H9 (cell line): ENCODE data around the gene CDC16. TPM values are rescaled to one million over a fixed set of nuclear protein-coding genes. Genes with fewer than 3 reads are reported as not detected.

Experiments used
- DNase-seq: peaks from one replicate; pipeline ENCODE4 v3.0.0-alpha.2; 2017
- H2AFZ ChIP-seq: one replicate; pipeline ENCODE4 v1.6.1; 2013; ENCODE audit warnings: mild to moderate bottlenecking, low read length, control low read depth, moderate library complexity
- H2AK5ac ChIP-seq: 2 replicates; pipeline ENCODE4 v1.6.1; 2013; ENCODE audit warnings: low read length, control low read depth, mixed read lengths; ENCODE audit not compliant: insufficient read length
- H2BK120ac ChIP-seq: one replicate; pipeline ENCODE4 v1.6.1; 2013; ENCODE audit warnings: low read depth, mild to moderate bottlenecking, low read length, control low read depth, inconsistent platforms; ENCODE audit not compliant: poor library complexity, severe bottlenecking
- H2BK12ac ChIP-seq: 2 replicates; pipeline ENCODE4 v1.6.1; 2013; ENCODE audit warnings: low read length, control low read depth, mixed read lengths, low read depth; ENCODE audit not compliant: insufficient read length
- H2BK15ac ChIP-seq: 2 replicates; pipeline ENCODE4 v1.6.1; 2013; ENCODE audit warnings: low read depth, low read length, control low read depth
- H2BK20ac ChIP-seq: one replicate; pipeline ENCODE4 v1.6.1; 2013; ENCODE audit warnings: low read depth, mild to moderate bottlenecking, low read length, control low read depth, inconsistent platforms; ENCODE audit not compliant: poor library complexity, severe bottlenecking
- H2BK5ac ChIP-seq: 2 replicates; pipeline ENCODE4 v1.6.1; 2013; ENCODE audit warnings: low read length, control low read depth, mixed read lengths; ENCODE audit not compliant: insufficient read length
- H3K14ac ChIP-seq: 2 replicates; pipeline ENCODE4 v1.6.1; 2013; ENCODE audit warnings: low read length, control low read depth; ENCODE audit not compliant: insufficient read depth
- H3K18ac ChIP-seq: 2 replicates; pipeline ENCODE4 v1.6.1; 2013; ENCODE audit warnings: low read depth, mild to moderate bottlenecking, mixed read lengths, low read length, control low read depth; ENCODE audit not compliant: insufficient read length
- H3K23ac ChIP-seq: 2 replicates; pipeline ENCODE4 v1.6.1; 2013; ENCODE audit warnings: low read length, control low read depth, mixed read lengths, low read depth; ENCODE audit not compliant: insufficient read length
- H3K23me2 ChIP-seq: 2 replicates; pipeline ENCODE4 v1.6.1; 2013; ENCODE audit warnings: low read depth, mild to moderate bottlenecking, mixed read lengths, low read length, control low read depth; ENCODE audit not compliant: insufficient read length, poor library complexity, severe bottlenecking
- H3K27ac ChIP-seq: 2 replicates; pipeline ENCODE4 v1.5.1; 2013; ENCODE audit warnings: low read length, control low read depth, mixed read lengths, low read depth; ENCODE audit not compliant: insufficient read length
- H3K27me3 ChIP-seq: 2 replicates; pipeline ENCODE4 v1.6.1; 2013; ENCODE audit warnings: low read length, control low read depth, inconsistent platforms; ENCODE audit not compliant: insufficient read depth
- H3K4ac ChIP-seq: 2 replicates; pipeline ENCODE4 v1.6.1; 2013; ENCODE audit warnings: low read depth, mild to moderate bottlenecking, control low read depth, inconsistent platforms, low read length, moderate library complexity
- H3K4me1 ChIP-seq: 2 replicates; pipeline ENCODE4 v1.6.1; 2013; ENCODE audit warnings: low read length, control low read depth, inconsistent platforms; ENCODE audit not compliant: insufficient read depth
- H3K4me2 ChIP-seq: 2 replicates; pipeline ENCODE4 v1.6.1; 2013; ENCODE audit warnings: low read length, control low read depth, mixed read lengths; ENCODE audit not compliant: insufficient read length, insufficient read depth
- H3K56ac ChIP-seq: 2 replicates; pipeline ENCODE4 v1.6.1; 2013; ENCODE audit warnings: low read depth, mild to moderate bottlenecking, mixed read lengths, low read length, control low read depth; ENCODE audit not compliant: insufficient read length
- H3K79me1 ChIP-seq: 2 replicates; pipeline ENCODE4 v1.6.1; 2013; ENCODE audit warnings: low read depth, mild to moderate bottlenecking, moderate library complexity, low read length, control low read depth, inconsistent platforms; ENCODE audit not compliant: insufficient read depth, poor library complexity, severe bottlenecking
- H3K79me2 ChIP-seq: 2 replicates; pipeline ENCODE4 v1.6.1; 2013; ENCODE audit warnings: low read length, control low read depth, inconsistent platforms; ENCODE audit not compliant: insufficient read depth
- H3K9ac ChIP-seq: 2 replicates; pipeline ENCODE4 v1.6.1; 2013; ENCODE audit warnings: low read length, control low read depth, mixed read lengths; ENCODE audit not compliant: insufficient read length; ENCODE audit errors: extremely low read depth
- H3K9me3 ChIP-seq: one replicate; pipeline ENCODE4 v1.6.1; 2013; ENCODE audit warnings: low read depth, low read length, inconsistent platforms; ENCODE audit not compliant: control insufficient read depth
- H3T11ph ChIP-seq: one replicate; pipeline ENCODE4 v1.6.1; 2013; ENCODE audit warnings: mild to moderate bottlenecking, low read length, control low read depth, inconsistent platforms
- H4K20me1 ChIP-seq: one replicate; pipeline ENCODE4 v1.6.1; 2013; ENCODE audit not compliant: control insufficient read depth, insufficient read length, insufficient read depth
- H4K5ac ChIP-seq: 2 replicates; pipeline ENCODE4 v1.6.1; 2013; ENCODE audit warnings: low read depth, mild to moderate bottlenecking, mixed read lengths, low read length, control low read depth; ENCODE audit not compliant: insufficient read length
- H4K8ac ChIP-seq: replicated peaks from 2 replicates; pipeline ENCODE4 v1.6.1; 2013; ENCODE audit warnings: low read length, control low read depth, mixed read lengths, low read depth; ENCODE audit not compliant: insufficient read length
- H4K91ac ChIP-seq: 2 replicates; pipeline ENCODE4 v1.6.1; 2013; ENCODE audit warnings: low read depth, mild to moderate bottlenecking, moderate library complexity, mixed read lengths, low read length, control low read depth; ENCODE audit not compliant: insufficient read length
- H3K27ac Mint-ChIP-seq, 3 experiments: 2 replicates in 2 of 3; 3 replicates in 1 of 3; pipeline ENCODE4 v1.8.0; 2020 to 2021; ENCODE audit warnings: mixed read lengths in 3 of 3, mild to moderate bottlenecking in 1 of 3, moderate library complexity in 1 of 3
- H3K27me3 Mint-ChIP-seq: 2 replicates; pipeline ENCODE4 v1.8.0; 2021; ENCODE audit warnings: low read depth, mild to moderate bottlenecking, moderate library complexity, mixed read lengths
- H3K36me3 Mint-ChIP-seq, 3 experiments: 2 replicates in 2 of 3; 3 replicates in 1 of 3; pipeline ENCODE4 v1.8.0; 2020 to 2021; ENCODE audit warnings: low read depth in 3 of 3, mixed read lengths in 3 of 3; ENCODE audit not compliant: insufficient read depth in 1 of 3
- H3K4me1 Mint-ChIP-seq, 2 experiments: 2 replicates each; pipeline ENCODE4 v1.8.0; 2020; ENCODE audit warnings: mixed read lengths in 2 of 2
- H3K4me3 Mint-ChIP-seq, 2 experiments: 2 replicates in 1 of 2; 3 replicates in 1 of 2; pipeline ENCODE4 v1.8.0; 2020 to 2021; ENCODE audit warnings: mild to moderate bottlenecking in 2 of 2, mixed read lengths in 2 of 2, moderate library complexity in 1 of 2
- H3K9me3 Mint-ChIP-seq, 2 experiments: 2 replicates in 1 of 2; 3 replicates in 1 of 2; pipeline ENCODE4 v1.8.0; 2020; ENCODE audit warnings: mild to moderate bottlenecking in 2 of 2, mixed read lengths in 2 of 2, moderate library complexity in 1 of 2
- CTCF ChIP-seq: fragments of 200-600 bp; sonication (generic); conservative IDR thresholded peaks from 3 replicates; pipeline ENCODE4 v1.8.0; 2021; ENCODE audit warnings: antibody characterized with exemption, mild to moderate bottlenecking
- WGBS: extraction: QIAGEN DNeasy Blood & Tissue Kit; methylation state at CpG from one replicate; pipeline ENCODE4 v1.1.7; 2013; ENCODE audit warnings: missing lambda C conversion rate, low lambda C conversion rate, mixed read lengths; ENCODE audit not compliant: insufficient read length; ENCODE audit errors: extremely low coverage; 5-methylcytosine and 5-hydroxymethylcytosine counted together
- total RNA-seq: library from RNA; stranded (reverse); gene quantifications from 2 replicates; pipeline ENCODE4 v1.2.1, GENCODE V29; 2021

CDC16 gene
- total RNA-seq, 1 experiment from 2014 or later = 91.9 TPM

GRCh38 chr13:114261328-114261965 is 26.8 kb downstream of the CDC16 start:
- Histone ChIP-seq H3K27me3 (no peaks in the 10 kb centered on the region), H4K8ac (no peak overlapping the region), H3K4ac (no peak overlapping the region), H3K4me2 (no peak overlapping the region), H3K18ac (no peak overlapping the region), H4K5ac (no peak overlapping the region), H4K91ac (no peak overlapping the region), H2BK5ac (no peak overlapping the region), H3K14ac (no peak overlapping the region), H4K20me1 (no peaks in the 10 kb centered on the region), H3K27ac (no peak overlapping the region), H3K23ac (no peak overlapping the region), H2AK5ac (no peak overlapping the region), H2BK20ac (no peak overlapping the region), H2AFZ (no peak overlapping the region), H2BK120ac (no peak overlapping the region), H3K23me2 (no peaks in the 10 kb centered on the region), H3K9me3 (no peaks in the 10 kb centered on the region), H3K79me2 (no peaks in the 10 kb centered on the region), H3K79me1 (no peaks in the 10 kb centered on the region), H2BK12ac (no peak overlapping the region), H2BK15ac (no peak overlapping the region), H3K9ac (no peak overlapping the region), H3K4me1 (no peaks in the 10 kb centered on the region), H3T11ph (no peak overlapping the region), H3K56ac (no peak overlapping the region)
- no CpG with 5 or more reads among the region's 3 CpGs for WGBS
- DNase-seq = no peak
- Mint-ChIP-seq H3K36me3 (peaks cover 47 to 88% (median 83%) of the 10 kb centered on the region in 3 experiments; a peak in 6 of 7 replicates), H3K4me1 (peaks cover 9 to 12% of the 10 kb centered on the region in 2 experiments), H3K27me3 (no peaks in the 10 kb centered on the region; the same call in 1 of the 2 replicates), H3K4me3 (no peak overlapping the region), H3K9me3 (no peaks in the 10 kb centered on the region), H3K27ac (peak overlapping the region in 2 of 3 experiments; percentile 26 to 62; a peak in 5 of 7 replicates)
- no peak for TF ChIP-seq CTCF
